ENCODE measurements around the gene SUSD4.
"Not testable (repeated sequence)": the region's sequence is repeated elsewhere in the genome, so short reads cannot be mapped to it uniquely, and the experiment has no call there.

The SUSD4 gene

DNA sequence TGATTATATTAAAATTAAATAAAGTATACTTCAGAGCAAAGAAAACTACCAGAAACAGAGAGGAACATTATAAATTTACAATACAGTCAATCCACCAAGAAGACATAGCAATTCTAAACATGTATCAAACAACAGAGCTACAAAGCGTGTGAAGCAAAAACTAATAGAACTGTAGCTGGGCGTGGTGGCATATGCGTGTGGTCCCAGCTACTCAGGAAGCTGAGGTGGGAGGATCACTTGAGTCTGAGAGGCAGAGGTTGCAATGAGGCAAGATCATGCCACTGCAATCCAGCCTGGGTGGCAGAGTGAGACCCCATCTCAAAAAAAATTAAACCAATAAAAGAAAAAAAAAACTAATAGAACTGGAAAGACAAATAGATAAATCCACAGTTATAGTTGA lies 41.5 kb upstream of the SUSD4 start:
- Histone ChIP-seq H3K36me3 (ENCODE audit: low read depth) (no peaks in the 10 kb centered on the region), H3K27me3 (ENCODE audit: insufficient read depth, poor library complexity, severe bottlenecking) (no peaks in the 10 kb centered on the region), H3K4me3 (ENCODE audit: severe bottlenecking) (no peak overlapping the region), H3K4me1 (ENCODE audit: insufficient read depth, poor library complexity, severe bottlenecking) (peaks cover 7% of the 10 kb centered on the region), H3K27ac (ENCODE audit: poor library complexity, severe bottlenecking) (no peak overlapping the region), H3K9me3 (ENCODE audit: severe bottlenecking) (no peaks in the 10 kb centered on the region)
- DNase-seq (ENCODE audit: low spot score) (no peak), ATAC-seq (ENCODE audit: low read depth) (no peak)
- TF ChIP-seq, protein P1, sequence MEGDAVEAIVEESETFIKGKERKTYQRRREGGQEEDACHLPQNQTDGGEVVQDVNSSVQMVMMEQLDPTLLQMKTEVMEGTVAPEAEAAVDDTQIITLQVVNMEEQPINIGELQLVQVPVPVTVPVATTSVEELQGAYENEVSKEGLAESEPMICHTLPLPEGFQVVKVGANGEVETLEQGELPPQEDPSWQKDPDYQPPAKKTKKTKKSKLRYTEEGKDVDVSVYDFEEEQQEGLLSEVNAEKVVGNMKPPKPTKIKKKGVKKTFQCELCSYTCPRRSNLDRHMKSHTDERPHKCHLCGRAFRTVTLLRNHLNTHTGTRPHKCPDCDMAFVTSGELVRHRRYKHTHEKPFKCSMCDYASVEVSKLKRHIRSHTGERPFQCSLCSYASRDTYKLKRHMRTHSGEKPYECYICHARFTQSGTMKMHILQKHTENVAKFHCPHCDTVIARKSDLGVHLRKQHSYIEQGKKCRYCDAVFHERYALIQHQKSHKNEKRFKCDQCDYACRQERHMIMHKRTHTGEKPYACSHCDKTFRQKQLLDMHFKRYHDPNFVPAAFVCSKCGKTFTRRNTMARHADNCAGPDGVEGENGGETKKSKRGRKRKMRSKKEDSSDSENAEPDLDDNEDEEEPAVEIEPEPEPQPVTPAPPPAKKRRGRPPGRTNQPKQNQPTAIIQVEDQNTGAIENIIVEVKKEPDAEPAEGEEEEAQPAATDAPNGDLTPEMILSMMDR (IDR thresholded peaks at IDR 0.05; ENCODE audit: poor library complexity, severe bottlenecking) = no peak

DNA sequence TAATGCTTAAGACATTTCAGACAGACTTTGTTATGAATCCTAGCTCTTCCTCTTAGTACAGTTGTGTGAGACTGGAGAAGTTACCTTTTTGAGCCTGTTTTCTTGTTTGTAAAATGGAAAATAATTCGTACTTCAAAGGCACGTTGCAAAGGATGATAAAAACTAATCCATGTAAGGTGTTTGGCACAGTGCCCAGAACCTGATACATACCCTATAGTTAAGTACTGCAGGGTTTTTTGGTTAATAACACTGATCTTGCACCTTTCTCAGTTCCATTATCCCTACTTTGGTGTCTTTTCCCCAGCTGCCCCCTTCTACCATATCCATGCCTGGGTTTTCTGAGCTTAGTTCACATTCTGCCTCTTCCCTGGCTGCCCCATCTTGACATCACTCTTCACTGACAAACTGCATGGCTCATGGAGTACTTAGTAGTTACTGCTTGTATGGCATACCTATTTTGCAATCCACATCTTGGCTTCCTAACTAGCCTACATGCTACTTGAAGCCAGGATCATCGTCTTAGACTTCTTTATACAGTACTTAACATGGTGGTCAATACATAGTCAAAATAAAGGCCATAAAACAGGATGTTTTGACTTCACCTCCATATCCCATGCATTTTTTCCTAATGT lies 39.3 kb upstream of the SUSD4 start:
- ATAC-seq (ENCODE audit: low read depth) (no peak), DNase-seq (ENCODE audit: low spot score) (no peak)
- H3K36me3 ChIP-seq (ENCODE audit: low read depth) = no peaks in the 10 kb centered on the region
- TF ChIP-seq, protein P1 (IDR thresholded peaks at IDR 0.05; ENCODE audit: poor library complexity, severe bottlenecking) = no peak
- no peak overlapping the region for H3K27ac ChIP-seq (ENCODE audit: poor library complexity, severe bottlenecking)
- H3K4me1 ChIP-seq (ENCODE audit: insufficient read depth, poor library complexity, severe bottlenecking) = peaks cover 7% of the 10 kb centered on the region
- no peak overlapping the region for H3K4me3 ChIP-seq (ENCODE audit: severe bottlenecking)
- H3K27me3 ChIP-seq (ENCODE audit: insufficient read depth, poor library complexity, severe bottlenecking) = no peaks in the 10 kb centered on the region
- no peaks in the 10 kb centered on the region for H3K9me3 ChIP-seq (ENCODE audit: severe bottlenecking)

DNA sequence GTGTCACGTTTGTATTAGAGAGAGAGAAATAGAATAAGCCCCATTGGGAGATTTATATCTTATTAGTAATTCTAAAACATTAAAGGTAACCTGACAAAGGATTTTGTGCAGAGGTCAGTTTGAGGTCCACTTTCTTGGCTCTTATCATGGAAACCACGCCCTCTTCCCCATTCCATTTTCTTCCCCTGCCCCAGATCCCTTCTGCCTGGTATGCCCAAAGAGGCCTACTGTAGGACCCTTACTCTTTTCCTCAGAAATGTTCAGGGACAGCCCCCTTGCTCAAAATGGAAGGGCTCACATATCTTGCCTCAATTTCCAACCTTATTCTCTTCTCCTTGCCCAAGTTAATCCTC lies 38.8 kb upstream of the SUSD4 start:
- ATAC-seq (ENCODE audit: low read depth) = no peak
- no peaks in the 10 kb centered on the region for H3K27me3 ChIP-seq (ENCODE audit: insufficient read depth, poor library complexity, severe bottlenecking)
- DNase-seq (ENCODE audit: low spot score) = no peak
- H3K4me1 ChIP-seq (ENCODE audit: insufficient read depth, poor library complexity, severe bottlenecking) = peaks cover 7% of the 10 kb centered on the region
- no peaks in the 10 kb centered on the region for H3K36me3 ChIP-seq (ENCODE audit: low read depth)
- TF ChIP-seq, protein P1 (IDR thresholded peaks at IDR 0.05; ENCODE audit: poor library complexity, severe bottlenecking) = no peak
- H3K27ac ChIP-seq (ENCODE audit: poor library complexity, severe bottlenecking) = no peak overlapping the region
- H3K9me3 ChIP-seq (ENCODE audit: severe bottlenecking) = no peaks in the 10 kb centered on the region
- H3K4me3 ChIP-seq (ENCODE audit: severe bottlenecking) = no peak overlapping the region

DNA sequence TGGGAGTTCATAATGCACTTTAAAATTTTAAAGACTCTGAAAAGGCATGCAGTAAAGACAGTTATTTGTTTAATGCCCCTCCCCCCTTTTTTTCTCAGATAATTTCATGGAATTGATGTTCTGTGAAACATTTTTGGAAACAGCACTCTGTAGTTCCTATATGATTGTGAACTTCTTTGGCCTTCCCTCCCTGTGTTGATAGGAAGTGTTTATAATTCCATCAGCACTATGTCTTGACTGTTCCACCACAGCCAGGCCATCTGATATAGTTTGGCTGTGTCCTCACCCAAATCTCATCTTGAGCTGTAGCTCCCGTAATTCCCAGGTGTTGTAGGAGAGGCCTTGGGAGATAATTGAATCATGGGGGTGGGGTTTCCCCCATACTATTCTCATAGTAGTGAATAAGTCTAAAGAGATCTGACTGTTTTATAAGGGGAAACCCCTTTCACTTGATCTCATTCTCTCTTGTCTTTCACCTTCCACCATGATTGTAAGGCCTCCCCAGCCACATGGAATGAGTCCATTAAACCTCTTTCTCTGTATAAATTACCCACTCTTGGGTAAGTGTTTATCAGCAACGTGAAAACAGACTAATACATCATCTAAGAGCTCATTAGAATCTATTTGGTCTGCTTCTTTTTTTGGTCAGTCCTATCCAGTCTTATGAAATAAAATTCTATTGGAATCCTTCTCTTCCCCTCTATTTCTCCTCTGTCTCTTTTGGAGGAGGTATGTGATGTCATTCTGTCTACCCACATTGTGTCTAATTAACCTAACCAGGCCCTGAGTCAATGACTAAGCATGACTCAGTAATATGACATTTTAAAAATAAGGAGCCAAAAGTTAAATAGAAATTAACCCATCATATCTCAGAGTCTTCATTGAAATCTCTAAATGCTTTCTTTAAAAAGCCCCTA lies 38.2 kb upstream of the SUSD4 start:
- Histone ChIP-seq H3K27me3 (ENCODE audit: insufficient read depth, poor library complexity, severe bottlenecking) (no peaks in the 10 kb centered on the region), H3K4me1 (ENCODE audit: insufficient read depth, poor library complexity, severe bottlenecking) (peaks cover 7% of the 10 kb centered on the region), H3K4me3 (ENCODE audit: severe bottlenecking) (no peak overlapping the region), H3K36me3 (ENCODE audit: low read depth) (no peaks in the 10 kb centered on the region), H3K27ac (ENCODE audit: poor library complexity, severe bottlenecking) (no peak overlapping the region), H3K9me3 (ENCODE audit: severe bottlenecking) (no peaks in the 10 kb centered on the region)
- TF ChIP-seq, protein P1 (IDR thresholded peaks at IDR 0.05; ENCODE audit: poor library complexity, severe bottlenecking) = no peak
- DNase-seq (ENCODE audit: low spot score) (no peak), ATAC-seq (ENCODE audit: low read depth) (peak; percentile 59; the same call in 1 of the 3 replicates)

DNA sequence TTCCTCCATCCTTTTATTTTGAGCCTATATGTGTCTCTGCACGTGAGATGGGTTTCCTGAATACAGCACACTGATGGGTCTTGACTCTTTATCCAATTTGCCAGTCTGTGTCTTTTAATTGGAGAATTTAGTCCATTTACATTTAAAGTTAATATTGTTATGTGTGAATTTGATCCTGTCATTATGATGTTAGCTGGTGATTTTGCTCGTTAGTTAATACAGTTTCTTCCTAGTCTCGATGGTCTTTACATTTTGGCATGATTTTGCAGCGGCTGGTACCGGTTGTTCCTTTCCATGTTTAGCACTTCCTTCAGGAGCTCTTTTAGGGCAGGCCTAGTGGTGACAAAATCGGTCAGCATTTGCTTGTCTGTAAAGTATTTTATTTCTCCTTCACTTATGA lies 35.4 kb upstream of the SUSD4 start:
- not testable (repeated sequence) for H3K27ac ChIP-seq (ENCODE audit: poor library complexity, severe bottlenecking); H3K27me3 ChIP-seq (ENCODE audit: insufficient read depth, poor library complexity, severe bottlenecking); H3K4me1 ChIP-seq (ENCODE audit: insufficient read depth, poor library complexity, severe bottlenecking); H3K4me3 ChIP-seq (ENCODE audit: severe bottlenecking); H3K36me3 ChIP-seq (ENCODE audit: low read depth); ATAC-seq (ENCODE audit: low read depth); H3K9me3 ChIP-seq (ENCODE audit: severe bottlenecking); DNase-seq (ENCODE audit: low spot score)
